ENCODE measurements around the gene GP2. TPM values are rescaled to one million over a fixed set of nuclear protein-coding genes. Genes with fewer than 3 reads are reported as not detected.

Gene GP2
- total and polyA plus RNA-seq, 4 donors = 0.17 to 0.21 TPM; not detected in 2

- H3K4me1 ChIP-seq (ENCODE audit: control insufficient read depth, insufficient read depth, low read length) = no peaks in the 10 kb centered on the region
- WGBS (ENCODE audit: insufficient coverage) = 90% methylated on average over 6 of the region's 11 CpGs
- no peaks in the 10 kb centered on the region for H3K9me3 ChIP-seq (ENCODE audit: control insufficient read depth, insufficient read depth, low read length)
- H3K27ac ChIP-seq (ENCODE audit: low read depth, low read length) = no peak overlapping the region
- no peak for DNase-seq (ENCODE audit: low read depth in 4 of 6, low spot score in 6 of 6)
- no peak overlapping the region for H3K4me3 ChIP-seq (ENCODE audit: low read depth, low read length)
- H3K27me3 ChIP-seq (ENCODE audit: control insufficient read depth, insufficient read depth, low read length) = no peaks in the 10 kb centered on the region
- H3K36me3 ChIP-seq (ENCODE audit: control insufficient read depth, insufficient read depth, low read length) = no peaks in the 10 kb centered on the region
Observed at GRCh38 chr16:20310421-20311395, 16.6 kb downstream of the GP2 start.

- no peaks in the 10 kb centered on the region for H3K9me3 ChIP-seq (ENCODE audit: control insufficient read depth, insufficient read depth, low read length)
- no peaks in the 10 kb centered on the region for H3K27me3 ChIP-seq (ENCODE audit: control insufficient read depth, insufficient read depth, low read length)
- no peaks in the 10 kb centered on the region for H3K4me1 ChIP-seq (ENCODE audit: control insufficient read depth, insufficient read depth, low read length)
- WGBS (ENCODE audit: insufficient coverage) = 89% methylated on average over 5 of the region's 6 CpGs
- H3K4me3 ChIP-seq (ENCODE audit: low read depth, low read length) = no peak overlapping the region
- no peak for DNase-seq (ENCODE audit: low read depth in 4 of 6, low spot score in 6 of 6)
- H3K36me3 ChIP-seq (ENCODE audit: control insufficient read depth, insufficient read depth, low read length) = no peaks in the 10 kb centered on the region
- no peak overlapping the region for H3K27ac ChIP-seq (ENCODE audit: low read depth, low read length)
Observed at GRCh38 chr16:20309786-20310185, 17.5 kb downstream of the GP2 start.

GRCh38 chr16:20308801-20309590 is 18.3 kb downstream of the GP2 start:
- H3K27me3 ChIP-seq (ENCODE audit: control insufficient read depth, insufficient read depth, low read length) = no peaks in the 10 kb centered on the region
- WGBS (ENCODE audit: insufficient coverage) = 84% methylated on average over 2 of the region's 4 CpGs
- no peak for DNase-seq (ENCODE audit: low read depth in 4 of 6, low spot score in 6 of 6)
- no peak overlapping the region for H3K4me3 ChIP-seq (ENCODE audit: low read depth, low read length)
- H3K4me1 ChIP-seq (ENCODE audit: control insufficient read depth, insufficient read depth, low read length) = no peaks in the 10 kb centered on the region
- H3K36me3 ChIP-seq (ENCODE audit: control insufficient read depth, insufficient read depth, low read length) = no peaks in the 10 kb centered on the region
- H3K9me3 ChIP-seq (ENCODE audit: control insufficient read depth, insufficient read depth, low read length) = no peaks in the 10 kb centered on the region
- H3K27ac ChIP-seq (ENCODE audit: low read depth, low read length) = no peak overlapping the region

- Histone ChIP-seq H3K36me3 (ENCODE audit: control insufficient read depth, insufficient read depth, low read length) (no peaks in the 10 kb centered on the region), H3K4me3 (ENCODE audit: low read depth, low read length) (no peak overlapping the region), H3K9me3 (ENCODE audit: control insufficient read depth, insufficient read depth, low read length) (no peaks in the 10 kb centered on the region), H3K27ac (ENCODE audit: low read depth, low read length) (no peak overlapping the region), H3K27me3 (ENCODE audit: control insufficient read depth, insufficient read depth, low read length) (no peaks in the 10 kb centered on the region), H3K4me1 (ENCODE audit: control insufficient read depth, insufficient read depth, low read length) (no peaks in the 10 kb centered on the region)
- 98% methylated on average over 4 of the region's 4 CpGs for WGBS (ENCODE audit: insufficient coverage)
- DNase-seq (ENCODE audit: low read depth in 4 of 6, low spot score in 6 of 6) = no peak
Observed at GRCh38 chr16:20308266-20308665, 19.0 kb downstream of the GP2 start.

- H3K4me1 ChIP-seq (ENCODE audit: control insufficient read depth, insufficient read depth, low read length) = no peaks in the 10 kb centered on the region
- no peak for DNase-seq (ENCODE audit: low read depth in 4 of 6, low spot score in 6 of 6)
- H3K4me3 ChIP-seq (ENCODE audit: low read depth, low read length) = no peak overlapping the region
- no peaks in the 10 kb centered on the region for H3K36me3 ChIP-seq (ENCODE audit: control insufficient read depth, insufficient read depth, low read length)
- WGBS (ENCODE audit: insufficient coverage) = 90% methylated on average over 2 of the region's 7 CpGs
- H3K27me3 ChIP-seq (ENCODE audit: control insufficient read depth, insufficient read depth, low read length) = no peaks in the 10 kb centered on the region
- no peaks in the 10 kb centered on the region for H3K9me3 ChIP-seq (ENCODE audit: control insufficient read depth, insufficient read depth, low read length)
- H3K27ac ChIP-seq (ENCODE audit: low read depth, low read length) = no peak overlapping the region
Observed at GRCh38 chr16:20307791-20308190, 19.5 kb downstream of the GP2 start.

- Histone ChIP-seq H3K36me3 (ENCODE audit: control insufficient read depth, insufficient read depth, low read length) (no peaks in the 10 kb centered on the region), H3K27me3 (ENCODE audit: control insufficient read depth, insufficient read depth, low read length) (no peaks in the 10 kb centered on the region), H3K9me3 (ENCODE audit: control insufficient read depth, insufficient read depth, low read length) (no peaks in the 10 kb centered on the region), H3K27ac (ENCODE audit: low read depth, low read length) (no peak overlapping the region), H3K4me1 (ENCODE audit: control insufficient read depth, insufficient read depth, low read length) (no peaks in the 10 kb centered on the region), H3K4me3 (ENCODE audit: low read depth, low read length) (no peak overlapping the region)
- DNase-seq (ENCODE audit: low read depth in 4 of 6, low spot score in 6 of 6) = no peak
- 100% methylated on average over 1 of the region's 1 CpG for WGBS (ENCODE audit: insufficient coverage)
Observed at GRCh38 chr16:20307240-20307671, 20.1 kb downstream of the GP2 start.

- Histone ChIP-seq H3K27ac (ENCODE audit: low read depth, low read length) (no peak overlapping the region), H3K36me3 (ENCODE audit: control insufficient read depth, insufficient read depth, low read length) (no peaks in the 10 kb centered on the region), H3K4me1 (ENCODE audit: control insufficient read depth, insufficient read depth, low read length) (no peaks in the 10 kb centered on the region), H3K9me3 (ENCODE audit: control insufficient read depth, insufficient read depth, low read length) (no peaks in the 10 kb centered on the region), H3K27me3 (ENCODE audit: control insufficient read depth, insufficient read depth, low read length) (no peaks in the 10 kb centered on the region), H3K4me3 (ENCODE audit: low read depth, low read length) (no peak overlapping the region)
- DNase-seq (ENCODE audit: low read depth in 4 of 6, low spot score in 6 of 6) = no peak
- 61% methylated on average over 4 of the region's 4 CpGs for WGBS (ENCODE audit: insufficient coverage)
Observed at GRCh38 chr16:20306401-20306800, 20.9 kb downstream of the GP2 start.

GRCh38 chr16:20303012-20303411 is 24.3 kb downstream of the GP2 start:
- 72% methylated on average over 3 of the region's 4 CpGs for WGBS (ENCODE audit: insufficient coverage)
- H3K9me3 ChIP-seq (ENCODE audit: control insufficient read depth, insufficient read depth, low read length) = no peaks in the 10 kb centered on the region
- no peak overlapping the region for H3K27ac ChIP-seq (ENCODE audit: low read depth, low read length)
- H3K27me3 ChIP-seq (ENCODE audit: control insufficient read depth, insufficient read depth, low read length) = no peaks in the 10 kb centered on the region
- DNase-seq (ENCODE audit: low read depth in 4 of 6, low spot score in 6 of 6) = no peak
- peaks cover 6% of the 10 kb centered on the region for H3K4me1 ChIP-seq (ENCODE audit: control insufficient read depth, insufficient read depth, low read length)
- no peak overlapping the region for H3K4me3 ChIP-seq (ENCODE audit: low read depth, low read length)
- H3K36me3 ChIP-seq (ENCODE audit: control insufficient read depth, insufficient read depth, low read length) = no peaks in the 10 kb centered on the region

GRCh38 chr16:20302389-20302788 is 24.9 kb downstream of the GP2 start:
- H3K36me3 ChIP-seq (ENCODE audit: control insufficient read depth, insufficient read depth, low read length) = no peaks in the 10 kb centered on the region
- H3K4me3 ChIP-seq (ENCODE audit: low read depth, low read length) = no peak overlapping the region
- H3K9me3 ChIP-seq (ENCODE audit: control insufficient read depth, insufficient read depth, low read length) = no peaks in the 10 kb centered on the region
- H3K4me1 ChIP-seq (ENCODE audit: control insufficient read depth, insufficient read depth, low read length) = peaks cover 6% of the 10 kb centered on the region
- H3K27ac ChIP-seq (ENCODE audit: low read depth, low read length) = no peak overlapping the region
- DNase-seq (ENCODE audit: low read depth in 4 of 6, low spot score in 6 of 6) = no peak
- WGBS (ENCODE audit: insufficient coverage) = 38% methylated on average over 1 of the region's 5 CpGs
- no peaks in the 10 kb centered on the region for H3K27me3 ChIP-seq (ENCODE audit: control insufficient read depth, insufficient read depth, low read length)
